ENCODE measurements around the gene RASSF3.

Gene RASSF3

DNA sequence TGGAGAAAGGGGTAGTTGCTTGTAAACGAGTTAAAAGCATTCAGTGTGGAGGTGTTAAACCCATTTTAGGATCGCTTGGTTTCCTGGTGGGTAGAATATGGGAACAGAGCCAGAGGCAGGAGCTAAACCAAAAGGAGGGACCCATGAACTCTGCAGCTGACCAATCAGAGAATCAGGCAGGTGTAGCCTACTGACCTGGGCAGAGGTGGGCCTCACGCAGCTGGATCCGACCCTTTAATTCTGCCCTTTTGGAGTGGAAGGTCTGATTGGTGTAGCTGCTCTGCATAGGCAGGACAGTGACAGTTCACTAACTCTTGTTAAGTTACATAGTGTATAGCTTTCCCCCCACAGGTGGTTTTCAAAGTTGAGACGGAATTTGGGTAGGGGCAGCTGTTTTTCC, 85.3 kb downstream of the RASSF3 start:
- no peak for DNase-seq

GRCh38 chr12:64696080-64696741, 85.9 kb downstream of the RASSF3 start:
- no peak for DNase-seq

DNA sequence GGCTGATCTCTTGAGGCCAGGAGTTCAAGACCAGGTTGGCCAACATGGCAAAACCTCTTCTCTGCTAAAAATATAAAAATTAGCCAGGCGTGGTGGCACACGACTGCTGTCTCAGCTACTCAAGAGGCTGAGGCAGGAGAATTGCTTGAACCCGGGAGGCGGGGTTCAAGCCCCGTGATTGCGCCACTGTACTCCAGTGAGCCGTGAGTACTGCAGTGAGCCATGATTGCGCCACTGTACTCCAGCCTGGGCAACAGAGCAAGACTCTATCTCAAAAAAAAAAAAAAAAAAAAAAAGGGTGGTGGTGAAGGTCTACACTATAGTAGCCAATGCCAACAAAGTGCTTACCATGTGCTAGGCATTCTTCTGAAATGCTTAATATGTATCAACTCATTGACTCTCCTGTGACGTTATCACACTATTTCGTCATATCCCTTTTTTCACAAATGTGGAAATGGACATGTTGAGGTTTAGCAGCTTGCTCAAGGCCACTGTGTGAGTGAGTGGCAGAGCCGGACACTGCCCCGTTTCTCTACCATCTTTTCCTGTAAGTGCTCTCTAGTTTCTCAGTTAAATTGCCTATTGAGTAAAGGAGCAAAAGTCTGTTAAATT, 89.3 kb downstream of the RASSF3 start:
- no peak for DNase-seq

GRCh38 chr12:64700532-64700931, 90.2 kb downstream of the RASSF3 start:
- DNase-seq: no peak

DNA sequence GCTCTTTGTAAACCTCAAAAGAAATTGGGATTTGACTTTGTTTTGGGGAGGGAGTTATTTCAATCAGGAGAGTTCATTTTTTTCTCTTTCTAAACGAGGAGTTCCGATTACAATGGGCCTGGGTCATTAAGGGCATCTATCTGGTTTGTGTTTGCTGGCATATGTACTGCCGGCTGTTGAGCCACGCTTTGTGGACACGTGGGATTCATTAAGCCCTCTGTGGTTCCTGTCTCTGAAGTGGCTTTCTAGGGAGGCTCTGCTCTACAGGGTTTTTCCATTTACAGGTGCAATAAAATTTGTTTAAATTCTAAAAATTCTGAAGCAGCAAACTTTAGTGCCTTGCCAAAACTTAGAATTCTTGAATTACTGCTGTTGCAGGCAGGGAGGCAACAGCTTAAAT, 91.0 kb downstream of the RASSF3 start:
- no peak for DNase-seq

GRCh38 chr12:64706306-64706705, 96.0 kb downstream of the RASSF3 start:
- DNase-seq: no peak

GRCh38 chr12:64706857-64707256, 96.6 kb downstream of the RASSF3 start:
- no peak for DNase-seq

DNA sequence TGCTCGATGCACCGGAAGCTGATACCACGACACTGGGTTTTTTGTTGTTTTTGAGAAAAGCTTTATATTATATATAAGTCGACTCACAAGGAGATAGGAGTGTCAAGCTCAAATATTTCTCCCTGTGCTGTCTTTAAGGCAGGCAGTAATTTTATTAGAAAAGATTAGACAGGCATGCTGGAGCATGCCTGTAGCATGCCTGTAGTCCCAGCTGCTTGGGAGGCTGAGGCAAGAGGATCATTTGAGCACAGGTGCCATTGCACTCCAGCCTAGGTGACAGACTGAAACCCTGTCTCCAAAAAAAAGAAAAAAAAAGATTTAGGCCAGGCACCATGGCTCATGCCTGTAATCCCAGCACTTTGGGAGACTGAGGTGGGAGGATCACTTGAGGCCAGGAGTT, 97.1 kb downstream of the RASSF3 start:
- DNase-seq: no peak

DNA sequence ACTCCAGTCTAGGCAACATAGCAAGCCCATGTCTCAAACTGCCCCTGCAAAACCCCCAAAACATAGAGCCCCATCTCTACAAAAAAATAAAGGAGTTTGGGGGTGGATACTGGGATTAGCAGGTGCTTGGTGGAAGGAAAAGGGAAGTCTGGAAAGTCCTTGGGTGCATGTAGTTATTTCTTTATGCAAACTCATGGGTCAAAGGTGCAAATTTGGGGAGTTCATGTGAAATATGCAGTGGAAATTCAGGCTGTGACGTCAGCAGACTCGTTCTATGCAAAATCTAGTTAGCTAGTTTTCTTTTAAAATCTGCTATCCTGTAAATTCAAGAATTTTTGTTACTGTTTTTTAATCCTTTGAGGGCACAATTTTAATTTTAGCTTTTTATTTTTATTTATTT, 97.6 kb downstream of the RASSF3 start:
- DNase-seq: no peak

GRCh38 chr12:64709429-64709828, 99.1 kb downstream of the RASSF3 start:
- no peak for DNase-seq

DNA sequence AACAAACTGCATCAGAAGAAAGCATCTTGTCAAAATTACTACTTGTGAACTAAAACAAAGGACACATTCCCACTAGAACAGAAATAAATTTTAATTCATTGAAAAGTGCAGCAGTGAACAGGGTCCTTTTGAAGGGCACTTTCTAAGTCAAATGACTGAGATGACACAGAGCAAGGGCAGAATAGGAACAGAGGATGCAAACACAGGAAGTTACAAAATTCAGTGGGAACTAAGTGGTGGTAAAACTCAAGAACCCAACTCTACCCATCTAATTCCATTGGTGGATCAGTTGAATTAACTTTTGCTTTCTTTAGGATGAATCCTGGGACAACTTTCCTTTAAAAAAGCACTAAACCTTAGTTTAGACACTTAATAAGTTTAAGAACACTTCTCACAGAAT, 103.1 kb downstream of the RASSF3 start:
- DNase-seq: no peak

DNA sequence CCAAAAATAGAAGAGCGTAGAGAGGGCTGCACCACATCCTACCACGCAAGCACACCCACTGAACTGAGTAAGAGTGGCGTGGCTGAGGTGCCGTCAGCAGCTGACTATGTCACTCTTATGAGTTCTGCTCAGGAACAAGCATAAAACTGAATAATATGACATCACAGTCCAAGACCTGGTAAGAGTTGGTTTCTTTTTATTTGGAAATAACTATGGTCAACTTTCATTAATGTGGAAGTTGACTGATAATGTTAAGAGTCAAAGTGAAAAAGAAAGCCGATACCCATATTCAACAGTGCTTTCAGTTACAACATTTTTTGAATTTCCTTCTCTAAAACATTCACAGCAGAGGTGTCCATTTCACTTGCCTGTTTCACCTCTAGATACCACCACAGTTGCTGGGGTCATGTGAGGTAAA, 104.3 kb downstream of the RASSF3 start:
- DNase-seq: no peak

- DNase-seq: no peak
Measured at GRCh38 chr12:64716371-64716770, 106.1 kb downstream of the RASSF3 start.

- no peak for DNase-seq
Measured at GRCh38 chr12:64716839-64717455, 106.7 kb downstream of the RASSF3 start.

DNA sequence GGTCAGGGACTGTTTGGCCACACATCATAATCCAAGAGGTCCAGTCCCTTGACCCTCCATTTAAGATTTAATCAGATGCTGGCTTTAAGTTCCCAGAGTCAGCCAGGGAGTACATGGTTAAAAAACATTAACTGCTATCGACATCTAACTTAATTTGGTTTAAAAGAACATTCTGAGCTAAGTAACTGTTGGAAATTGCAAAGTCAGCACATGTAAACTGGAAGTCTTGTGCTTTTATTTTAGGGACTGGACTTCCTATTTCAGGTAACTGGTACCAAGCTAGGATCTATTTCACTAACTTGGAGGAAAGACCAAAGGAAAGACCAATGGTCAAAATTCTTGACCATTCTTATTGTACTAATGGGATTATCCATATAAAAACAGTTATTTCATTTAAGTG, 108.4 kb downstream of the RASSF3 start:
- no peak for DNase-seq

- DNase-seq: no peak
Measured at GRCh38 chr12:64720884-64721283, 110.6 kb downstream of the RASSF3 start.

- DNase-seq: no peak
Measured at GRCh38 chr12:64722835-64723234, 112.5 kb downstream of the RASSF3 start.

- no peak for DNase-seq
Measured at GRCh38 chr12:64723630-64724029, 113.3 kb downstream of the RASSF3 start.

DNA sequence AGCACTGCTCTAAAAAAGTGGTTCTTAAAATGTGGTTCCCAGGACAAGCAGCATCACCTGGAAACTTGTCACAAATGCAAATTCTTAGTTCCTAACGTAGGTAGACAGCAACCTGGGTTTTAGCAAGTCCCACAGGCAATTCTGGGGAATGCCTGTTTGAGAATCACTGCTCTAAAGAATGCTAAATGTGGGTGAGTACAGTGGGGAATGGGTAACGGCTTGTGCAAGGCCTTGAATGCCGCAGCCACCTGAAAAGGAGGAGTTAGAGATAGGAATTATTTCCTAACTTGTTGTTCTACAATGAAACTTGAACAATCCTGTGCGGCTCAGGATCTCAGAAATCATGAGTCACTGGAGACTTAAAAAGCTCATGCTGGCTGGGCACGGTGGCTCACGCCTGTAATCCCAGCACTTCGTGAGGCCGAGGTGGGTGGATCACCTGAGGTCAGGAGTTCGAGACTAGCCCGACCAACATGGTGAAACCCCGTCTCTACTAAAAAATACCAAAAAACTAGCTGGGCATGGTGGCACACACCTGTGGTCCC, 114.0 kb downstream of the RASSF3 start:
- DNase-seq: no peak

GRCh38 chr12:64729909-64730587, 119.8 kb downstream of the RASSF3 start:
- DNase-seq: no peak

- DNase-seq: no peak
Measured at GRCh38 chr12:64730588-64730969, 120.3 kb downstream of the RASSF3 start.

- DNase-seq: no peak
Measured at GRCh38 chr12:64731683-64732082, 121.4 kb downstream of the RASSF3 start.

DNA sequence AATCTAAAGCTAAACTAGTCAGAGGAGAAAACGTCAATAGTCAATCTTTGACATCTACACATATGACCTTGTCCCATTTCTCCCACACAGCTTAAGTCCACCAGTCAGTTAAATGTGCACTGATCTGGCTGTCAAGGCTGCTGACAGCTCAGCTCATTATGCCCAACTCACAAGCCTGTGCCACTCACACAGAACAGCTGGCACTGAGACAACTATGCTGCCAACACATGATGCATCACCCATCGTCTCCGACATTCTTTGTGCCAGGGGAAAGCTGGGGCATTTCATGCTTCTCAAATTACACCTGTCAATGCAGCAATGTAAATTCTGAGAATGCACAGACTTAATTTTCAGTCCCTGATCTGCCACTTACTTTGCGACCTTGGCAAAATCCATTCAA, 123.6 kb downstream of the RASSF3 start:
- DNase-seq: no peak

GRCh38 chr12:64735442-64735841, 125.1 kb downstream of the RASSF3 start:
- no peak for DNase-seq

Measured in activated effector memory CD4-positive, alpha-beta T cell treated with Interleukin-2 at 50 U/mL for 16 hours (primary cell).